ENCODE data around the gene TP53.

DNA sequence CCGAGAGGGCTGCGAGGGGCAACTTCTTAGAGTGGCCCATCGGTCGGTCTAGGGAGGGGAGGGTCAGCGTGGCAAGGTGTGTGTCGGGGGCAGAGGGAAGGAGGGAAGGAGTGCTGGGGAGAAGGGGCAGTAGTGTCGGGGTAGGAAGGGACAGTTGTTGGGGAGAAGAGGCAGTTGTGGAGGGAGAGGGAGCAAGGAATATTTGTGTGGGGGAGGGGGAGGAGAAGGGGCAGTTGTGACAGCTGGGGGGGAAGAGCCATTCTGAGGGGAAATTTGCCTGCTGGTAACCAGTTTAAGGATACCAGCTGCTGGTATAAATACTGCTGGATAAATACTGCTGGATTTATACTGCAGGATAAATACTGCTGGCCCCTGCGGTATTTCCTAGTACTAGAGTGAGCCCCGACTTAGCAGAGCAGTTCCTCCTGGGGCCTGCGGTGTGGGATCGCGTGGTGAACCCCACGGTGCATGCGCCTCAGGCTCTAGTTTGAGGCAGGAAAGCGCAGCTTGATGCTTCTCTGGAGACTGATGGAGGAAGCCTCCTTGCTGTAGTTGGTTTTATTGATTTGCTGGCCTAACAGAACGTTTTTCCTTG, 30.6 kb upstream of the TP53 start:
- TF ChIP-seq CTCF (IDR thresholded peaks at IDR 0.05 in 2 of 3, conservative IDR thresholded peaks at IDR 0.05 in 1 of 3; ENCODE audit: insufficient read depth in 2 of 3, low read depth in 1 of 3, low read length in 3 of 3), result no peak
- TF ChIP-seq ETV5 (CRISPR knock-in tag; IDR thresholded peaks at IDR 0.05; ENCODE audit: low read depth), result no peak
- no peak for TF ChIP-seq ZNF778 (CRISPR knock-in tag; IDR thresholded peaks at IDR 0.05)
- TF ChIP-seq UBTF (IDR thresholded peaks at IDR 0.05; ENCODE audit: borderline replicate concordance in 1 of 2, low read depth in 2 of 2, low read length in 2 of 2), result no peak
